NCI-H187 (cell line): ENCODE results near the gene CCT4.
"Not testable (repeated sequence)": the region's sequence is repeated elsewhere in the genome, so short reads cannot be mapped to it uniquely, and the experiment has no call there.

Experiments used
- DNase-seq, 2 experiments: peaks; one replicate each; lab custom pipeline; 2025; lab: John Stamatoyannopoulos, UW

Gene CCT4, protein sequence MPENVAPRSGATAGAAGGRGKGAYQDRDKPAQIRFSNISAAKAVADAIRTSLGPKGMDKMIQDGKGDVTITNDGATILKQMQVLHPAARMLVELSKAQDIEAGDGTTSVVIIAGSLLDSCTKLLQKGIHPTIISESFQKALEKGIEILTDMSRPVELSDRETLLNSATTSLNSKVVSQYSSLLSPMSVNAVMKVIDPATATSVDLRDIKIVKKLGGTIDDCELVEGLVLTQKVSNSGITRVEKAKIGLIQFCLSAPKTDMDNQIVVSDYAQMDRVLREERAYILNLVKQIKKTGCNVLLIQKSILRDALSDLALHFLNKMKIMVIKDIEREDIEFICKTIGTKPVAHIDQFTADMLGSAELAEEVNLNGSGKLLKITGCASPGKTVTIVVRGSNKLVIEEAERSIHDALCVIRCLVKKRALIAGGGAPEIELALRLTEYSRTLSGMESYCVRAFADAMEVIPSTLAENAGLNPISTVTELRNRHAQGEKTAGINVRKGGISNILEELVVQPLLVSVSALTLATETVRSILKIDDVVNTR

DNA sequence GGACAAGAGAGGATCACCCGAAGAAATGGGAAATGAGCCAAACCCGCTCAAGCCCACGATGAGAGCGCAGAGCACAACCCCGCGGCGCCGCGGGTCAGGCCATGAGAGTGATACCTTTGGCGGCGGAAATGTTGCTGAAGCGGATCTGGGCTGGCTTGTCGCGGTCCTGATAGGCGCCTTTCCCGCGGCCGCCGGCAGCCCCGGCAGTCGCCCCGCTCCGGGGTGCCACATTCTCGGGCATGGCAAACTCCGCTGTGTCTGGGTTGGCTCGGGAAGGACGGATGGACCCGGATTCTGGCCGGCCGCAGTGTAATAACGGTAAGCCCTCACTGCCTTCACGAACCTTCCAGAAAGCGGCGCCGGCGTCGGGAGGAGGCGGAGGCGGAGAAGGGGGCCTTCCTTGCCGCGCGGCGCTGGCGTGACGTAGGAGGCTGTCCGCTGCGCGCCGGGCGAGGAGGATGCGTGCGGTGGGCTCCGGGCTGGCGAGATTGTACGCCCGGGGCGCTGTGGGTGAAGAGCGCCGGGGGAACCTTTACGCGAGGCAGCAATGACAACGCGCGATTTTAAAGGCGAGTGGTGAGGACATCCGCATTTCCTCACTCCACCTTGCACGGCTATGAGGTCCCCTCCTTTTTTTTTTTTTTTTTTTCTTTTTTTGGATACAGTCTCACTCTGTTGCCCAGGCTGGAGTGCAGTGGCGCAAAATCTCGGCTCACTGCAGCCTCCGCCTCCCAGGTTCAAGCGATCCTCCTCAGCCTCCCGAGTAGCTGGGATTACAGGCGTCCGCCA is at the start of gene CCT4:
CCT4 (minus strand) TSS at position 390 of the 789 bp plus-strand sequence; CDS start at position 241, 149 bp downstream.
- peak; percentile 85 to 92 for DNase-seq

DNA sequence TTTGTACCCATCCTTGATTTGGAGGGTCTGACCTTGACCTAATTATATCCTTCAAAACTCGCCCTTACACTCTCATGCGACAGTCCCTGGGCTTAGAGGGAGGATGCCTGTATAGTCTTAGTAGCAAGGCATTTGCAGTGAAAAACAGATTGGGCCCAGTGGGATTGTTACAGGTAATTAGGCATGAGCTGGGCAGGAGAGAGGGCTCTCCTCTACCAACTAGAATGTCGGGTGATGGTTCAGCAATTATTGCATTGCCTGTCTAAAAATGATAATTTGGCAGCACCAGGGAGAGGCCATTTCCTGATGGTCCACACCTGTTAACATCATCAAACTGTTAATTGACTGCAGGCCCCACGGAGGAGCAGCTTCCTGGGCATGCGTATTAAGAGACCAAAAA is 49.4 kb upstream of the CCT4 start:
- DNase-seq: no peak

DNA sequence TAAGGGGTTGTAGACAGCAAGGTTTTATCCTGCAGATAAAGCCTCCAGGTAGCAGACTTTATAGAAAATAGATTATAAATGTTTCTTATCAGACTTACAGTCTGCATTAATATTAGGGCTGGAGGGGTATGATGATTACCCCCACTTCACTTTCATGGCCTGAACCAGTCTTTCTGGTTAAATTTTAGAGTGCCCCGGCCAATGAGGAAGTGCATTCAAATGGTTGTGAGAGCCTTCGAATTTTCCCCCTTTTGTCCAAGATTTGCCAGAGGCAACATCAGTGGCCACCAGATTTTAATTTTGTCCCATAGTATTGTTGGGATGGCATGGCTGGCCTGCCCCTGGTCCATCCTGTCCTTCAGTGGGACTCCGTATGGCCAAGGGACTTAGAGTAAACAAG is 48.6 kb upstream of the CCT4 start:
- DNase-seq: no peak

DNA sequence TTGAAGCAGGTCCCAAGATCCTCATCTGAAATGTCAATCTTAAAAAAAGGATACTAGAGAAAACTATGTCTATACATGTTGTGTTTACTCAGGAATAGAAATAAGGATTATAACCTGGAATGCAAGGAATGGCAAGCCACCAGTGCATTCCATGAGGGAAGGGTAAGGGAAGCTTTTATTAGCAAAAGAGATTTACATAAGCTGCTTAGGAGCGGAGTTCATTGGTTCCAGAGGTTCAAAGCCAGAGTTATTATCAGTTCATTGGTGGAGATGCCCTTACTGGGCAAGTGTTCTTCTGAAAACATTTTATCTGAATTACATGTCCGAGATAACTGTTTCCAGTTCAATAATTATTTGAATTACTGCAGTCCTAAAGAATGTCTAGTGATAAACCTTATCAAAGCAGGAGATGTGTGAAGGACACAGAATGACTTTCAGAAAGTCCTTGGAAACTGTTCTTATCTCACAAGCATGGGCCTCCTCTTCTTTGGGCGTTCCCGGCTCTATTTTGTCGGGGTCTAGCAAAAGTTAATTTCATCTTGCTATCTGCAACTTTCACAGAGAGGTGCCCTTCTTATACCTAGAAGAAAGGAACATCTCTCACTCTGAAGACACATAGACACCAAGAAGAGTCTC is 40.5 kb upstream of the CCT4 start:
- DNase-seq: no peak

DNA sequence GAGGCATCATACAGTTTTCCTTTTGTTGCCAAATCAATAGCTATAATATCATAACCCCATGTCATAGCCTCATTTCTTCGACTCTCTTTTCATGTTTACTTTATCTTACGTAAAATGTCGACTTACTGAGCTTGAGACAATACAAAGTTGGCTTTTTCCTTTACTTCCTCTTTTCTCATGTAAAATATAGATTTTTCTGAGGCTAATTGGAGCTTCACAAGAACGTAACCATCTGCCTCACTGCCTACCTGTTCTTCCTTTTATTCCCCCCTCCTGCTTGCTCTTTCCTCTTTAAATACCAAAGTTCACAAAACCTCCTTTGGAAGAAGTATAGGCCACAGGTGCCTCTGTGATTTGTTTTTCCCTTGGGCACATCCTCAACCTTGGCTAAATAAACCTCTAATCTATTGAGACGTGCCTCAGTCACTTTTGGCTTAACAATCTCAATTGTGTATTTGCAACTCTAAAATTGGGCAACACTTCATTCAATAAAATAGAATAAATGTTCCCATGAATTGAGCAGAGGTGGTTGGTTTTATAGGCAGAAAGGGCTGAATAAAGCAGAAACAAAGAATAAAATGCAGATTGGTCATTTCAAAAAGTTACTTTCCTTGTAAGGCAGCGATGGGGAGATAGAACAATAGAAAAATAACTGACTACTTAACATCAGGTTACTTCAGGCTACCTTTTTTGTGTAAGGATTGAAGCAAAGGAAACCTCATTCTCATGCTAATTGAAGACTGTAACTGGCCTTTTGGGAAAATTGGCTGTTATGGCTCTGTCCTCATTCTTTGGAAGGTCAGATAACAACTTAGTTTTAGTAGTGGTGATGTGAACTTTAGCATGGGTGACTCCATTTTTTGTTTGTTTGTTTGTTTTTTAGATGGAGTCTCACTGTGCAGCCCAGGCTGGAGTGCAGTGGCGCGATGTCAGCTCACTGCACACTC is 38.3 kb upstream of the CCT4 start:
- no peak for DNase-seq

DNA sequence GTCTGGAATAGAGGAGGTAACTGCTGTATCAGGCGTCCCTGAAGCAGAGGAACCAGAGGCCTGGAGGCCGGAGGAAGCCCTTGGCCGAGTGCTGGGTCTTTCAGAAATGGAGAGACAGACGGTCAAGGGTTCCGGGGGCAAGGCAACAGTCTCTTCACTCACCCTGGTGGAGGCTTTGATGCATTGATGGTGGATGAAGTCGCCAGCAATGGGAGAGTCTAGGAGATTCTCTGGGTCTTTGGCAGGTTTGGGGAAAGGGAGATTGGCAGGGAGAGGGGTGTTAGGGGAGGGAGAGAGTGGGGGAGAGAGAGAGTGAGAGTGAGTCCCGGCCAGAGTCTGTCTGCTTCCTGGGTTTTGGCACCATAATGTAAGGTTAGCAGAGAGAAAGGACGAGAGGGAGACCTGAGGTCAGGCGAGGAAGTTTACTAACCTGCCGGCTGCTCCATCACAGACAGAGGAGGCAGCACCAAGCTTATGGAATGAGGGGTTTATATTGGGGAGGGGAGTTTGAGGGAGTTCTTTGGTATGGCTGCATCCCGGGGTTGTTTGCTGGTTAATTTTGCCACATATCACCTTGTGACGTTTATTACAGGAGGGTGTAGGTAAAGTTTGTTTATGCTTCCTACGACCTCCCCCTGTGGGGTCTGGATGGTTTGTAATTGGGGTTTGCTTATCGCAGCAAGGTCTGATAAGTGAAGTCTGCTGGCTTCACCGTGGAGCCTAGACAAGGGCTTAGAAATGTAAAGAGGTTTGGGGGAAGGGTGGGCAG is 36.6 kb upstream of the CCT4 start:
- no peak for DNase-seq

DNA sequence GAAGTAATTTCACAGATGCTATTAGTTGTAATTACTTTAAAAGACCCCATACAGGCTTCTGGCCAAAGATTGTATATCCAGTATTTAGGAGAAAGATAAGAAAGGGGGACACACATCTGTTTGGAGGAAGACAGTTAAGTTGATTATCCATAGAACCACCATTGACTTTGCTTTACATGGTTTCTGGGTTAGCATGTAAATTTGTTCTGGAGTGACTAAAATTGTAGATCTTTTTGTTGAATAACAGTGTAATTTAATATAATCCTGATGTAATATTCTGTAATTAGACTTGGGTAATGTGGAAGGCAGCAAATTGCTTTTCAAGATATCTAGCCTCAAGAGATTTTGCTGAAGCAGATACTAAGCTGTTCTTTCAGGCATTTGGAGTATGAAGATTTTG is 34.3 kb upstream of the CCT4 start:
- DNase-seq: no peak

DNA sequence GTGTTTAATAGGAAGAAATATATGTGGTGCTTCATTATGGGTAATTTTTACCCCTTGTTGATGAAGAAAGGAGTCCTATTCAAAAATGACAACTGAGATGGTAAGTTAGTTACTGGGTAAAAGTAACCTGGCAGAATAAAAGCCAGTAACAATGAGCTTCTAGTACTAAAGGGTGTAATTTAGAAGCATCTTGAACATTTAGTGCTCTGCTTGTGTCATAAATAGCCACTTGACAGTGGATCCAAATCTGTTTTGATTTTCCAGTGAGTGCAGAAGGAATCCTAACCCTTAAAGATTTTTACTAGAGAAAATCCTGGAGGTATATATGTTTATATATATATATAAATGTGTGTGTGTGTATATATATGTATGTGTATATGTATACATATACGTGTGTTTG is 32.1 kb upstream of the CCT4 start:
- DNase-seq: no peak

DNA sequence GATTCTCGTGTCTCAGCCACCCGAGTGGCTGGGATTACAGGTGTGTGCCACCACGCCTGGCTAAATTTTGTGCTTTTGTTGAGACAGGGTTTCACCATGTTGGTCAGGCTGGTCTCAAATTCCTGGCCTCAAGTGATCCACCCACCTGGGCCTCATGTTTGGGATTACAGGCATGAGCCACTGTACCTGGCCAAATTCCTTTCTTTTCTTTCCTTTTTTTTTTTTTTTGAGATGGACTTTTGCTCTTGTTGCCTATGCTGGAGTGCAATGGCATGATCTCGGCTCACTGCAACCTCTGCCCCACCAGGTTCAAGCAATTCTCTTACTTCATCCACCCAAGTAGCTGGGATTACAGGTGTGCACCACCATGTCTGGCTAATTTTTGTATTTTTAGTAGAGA is 26.3 kb upstream of the CCT4 start:
- DNase-seq: not testable (repeated sequence)

DNA sequence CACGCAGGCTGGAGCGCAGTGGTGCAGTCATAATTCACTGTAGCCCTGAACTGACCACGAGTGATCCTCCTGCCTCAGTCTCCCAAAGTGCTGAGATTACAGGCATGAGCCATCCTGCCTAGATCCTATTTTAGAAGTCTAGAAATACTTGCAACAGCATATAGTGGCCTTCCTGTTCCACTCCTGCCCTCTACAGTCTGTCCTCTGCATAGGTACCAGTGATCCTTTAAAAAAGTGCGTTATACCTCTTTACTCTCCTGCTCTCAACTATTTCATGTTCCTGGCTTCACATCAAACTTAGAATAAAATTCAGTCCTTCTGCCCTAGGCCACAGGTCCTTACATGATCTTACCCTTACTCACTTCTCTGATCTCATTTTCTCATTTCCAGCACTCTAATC is 23.1 kb upstream of the CCT4 start:
- DNase-seq: no peak

DNA sequence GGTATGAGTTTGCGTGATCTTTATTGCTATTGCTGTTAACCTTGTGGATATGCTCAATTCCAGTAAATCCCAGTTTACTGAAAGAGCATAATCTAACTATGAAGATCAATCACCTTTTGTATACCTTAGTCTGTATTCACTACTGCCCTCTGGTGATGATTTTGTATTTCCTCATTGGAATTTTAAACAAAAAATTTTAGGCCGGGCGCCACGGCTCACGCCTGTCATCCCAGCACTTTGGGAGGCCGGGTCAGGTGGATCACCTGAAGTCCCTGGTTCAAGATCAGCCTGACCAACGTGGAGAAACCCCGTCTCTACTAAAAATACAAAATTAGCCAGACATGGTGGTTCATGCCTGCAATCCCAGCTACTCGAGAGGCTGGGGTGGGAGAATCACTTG is 22.1 kb upstream of the CCT4 start:
- no peak for DNase-seq

DNA sequence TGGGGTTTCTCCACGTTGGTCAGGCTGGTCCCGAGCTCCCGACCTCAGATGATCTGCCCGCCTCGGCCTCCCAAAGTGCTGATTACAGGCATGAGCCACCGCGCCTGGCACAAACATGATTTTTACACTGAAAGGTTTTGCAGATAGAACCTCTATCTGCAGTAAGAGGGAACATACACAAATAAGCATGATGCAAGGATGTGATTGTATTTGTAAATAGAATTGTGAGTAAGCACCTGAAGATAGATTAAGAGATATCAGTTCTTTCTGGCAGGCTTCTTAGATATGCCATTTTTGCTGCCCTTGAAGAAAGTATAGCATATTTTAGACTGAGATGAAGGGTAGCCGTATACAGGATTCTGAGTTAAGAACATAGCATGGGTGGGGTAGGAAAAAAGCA is 20.7 kb upstream of the CCT4 start:
- no peak for DNase-seq

DNA sequence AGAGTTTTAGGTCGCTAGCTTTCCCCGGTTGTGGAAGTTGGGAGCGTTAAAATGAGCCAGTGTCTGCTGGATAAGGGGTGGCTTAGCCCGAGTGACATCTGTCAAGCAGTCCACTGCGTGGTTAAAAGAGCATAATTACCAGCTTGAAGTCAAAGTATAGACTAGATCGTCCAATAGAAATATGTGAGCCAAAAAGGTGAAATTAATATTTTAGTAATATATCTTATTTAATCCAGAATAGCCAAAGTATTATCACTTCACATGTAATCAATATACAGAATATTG is 17.7 kb upstream of the CCT4 start:
- no peak for DNase-seq

DNA sequence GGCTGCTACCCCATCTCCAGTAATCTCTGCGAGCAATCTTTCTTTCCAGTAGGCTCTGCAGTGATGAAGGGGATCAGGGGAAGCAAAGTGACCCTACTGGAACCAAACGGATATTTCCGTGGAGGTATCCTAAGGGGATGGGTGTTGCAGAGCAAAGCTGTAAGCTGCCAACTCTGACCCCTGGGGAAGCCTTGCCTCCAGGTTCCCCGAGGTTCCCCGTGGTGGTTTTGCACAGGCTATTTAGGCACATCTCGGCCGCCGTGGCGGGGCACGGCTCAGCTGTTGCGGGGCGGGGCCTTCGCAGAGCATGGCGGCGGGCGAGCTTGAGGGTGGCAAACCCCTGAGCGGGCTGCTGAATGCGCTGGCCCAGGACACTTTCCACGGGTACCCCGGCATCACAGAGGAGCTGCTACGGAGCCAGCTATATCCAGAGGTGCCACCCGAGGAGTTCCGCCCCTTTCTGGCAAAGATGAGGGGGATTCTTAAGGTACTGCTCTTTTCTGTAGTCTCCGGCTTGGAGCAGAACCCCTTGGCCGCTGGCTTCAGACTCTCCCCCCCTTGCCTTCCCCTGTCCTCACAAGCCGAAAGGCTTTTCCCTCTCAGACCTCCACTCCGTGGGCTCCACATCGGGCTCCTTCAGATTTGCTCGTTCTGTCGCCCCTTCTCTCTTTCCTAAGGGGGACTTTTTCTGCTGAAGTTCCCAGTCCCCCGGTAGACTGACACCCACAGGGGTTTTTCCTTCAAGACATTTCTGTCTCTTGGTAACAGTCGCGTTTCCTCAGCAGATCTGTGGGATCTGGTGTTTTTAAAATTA is 17.1 kb upstream of the CCT4 start, which contains the start of gene COMMD1:
COMMD1 (plus strand) TSS at position 303 of the 814 bp plus-strand sequence; CDS start at position 308, 5 bp downstream.
- peak; percentile 72 to 75 for DNase-seq

DNA sequence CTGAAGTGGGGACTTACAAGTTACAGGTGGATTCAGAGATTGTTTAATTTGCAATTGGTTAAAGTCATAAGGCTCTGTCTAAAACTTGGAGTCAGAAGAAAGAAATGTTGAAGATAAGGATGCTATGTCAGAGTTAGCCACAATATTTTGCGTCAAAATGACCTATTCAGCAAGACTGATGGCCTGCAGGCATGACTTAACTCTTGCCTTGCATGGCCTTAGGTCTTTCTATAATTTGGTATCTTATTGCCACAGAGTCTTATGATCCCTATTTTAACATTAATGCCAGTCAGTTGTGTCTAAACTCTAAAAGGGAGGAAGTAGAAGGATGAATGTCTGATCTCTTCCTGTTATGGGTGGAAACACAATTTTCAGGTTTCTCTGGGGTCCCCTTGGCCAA is 11.8 kb upstream of the CCT4 start:
- DNase-seq: no peak

DNA sequence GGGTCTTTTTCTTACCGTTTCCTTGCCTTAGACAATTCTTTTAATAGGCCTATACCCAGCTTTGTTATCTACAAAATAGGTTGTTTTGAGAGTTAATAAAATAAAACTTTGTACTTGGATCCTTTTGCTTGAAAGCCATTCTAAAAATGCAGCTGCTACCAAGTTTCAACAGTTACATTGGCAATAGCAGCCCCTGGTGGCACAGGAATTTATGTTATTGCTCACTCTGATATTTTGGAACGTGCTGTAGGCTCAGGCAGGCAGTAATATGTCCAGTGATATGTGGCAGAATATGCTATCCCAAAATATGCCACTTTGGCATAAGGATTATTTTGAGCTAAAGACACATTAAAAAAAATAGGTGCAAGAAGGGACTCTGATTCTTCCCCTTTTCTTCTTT is 10.4 kb upstream of the CCT4 start:
- no peak for DNase-seq

DNA sequence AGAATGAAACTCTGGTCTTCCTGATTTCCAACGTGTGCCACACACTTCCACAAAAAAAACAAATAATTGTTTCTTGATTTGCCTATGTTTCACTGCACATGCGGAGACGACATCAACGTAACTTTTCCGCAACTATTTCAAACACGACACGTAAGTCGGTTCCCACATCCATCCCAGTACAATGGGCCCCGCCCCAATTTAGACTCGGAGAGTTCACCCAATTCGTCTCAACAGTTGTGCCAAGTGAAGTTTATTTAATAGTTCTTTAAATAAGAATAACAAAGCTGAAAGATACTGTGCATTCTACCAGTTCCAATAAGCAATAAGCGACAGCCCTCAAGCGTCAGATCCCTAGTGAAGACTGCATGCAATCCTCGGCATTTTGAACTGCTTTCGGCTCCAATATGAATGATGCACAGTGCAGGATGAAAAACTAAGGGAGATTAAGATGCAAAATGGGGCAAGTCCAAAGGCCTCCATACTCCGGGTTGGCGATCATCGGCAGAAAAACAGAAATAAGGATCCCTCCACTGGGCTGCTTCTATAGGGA is 664 bp downstream of the CCT4 start:
- no peak for DNase-seq

DNA sequence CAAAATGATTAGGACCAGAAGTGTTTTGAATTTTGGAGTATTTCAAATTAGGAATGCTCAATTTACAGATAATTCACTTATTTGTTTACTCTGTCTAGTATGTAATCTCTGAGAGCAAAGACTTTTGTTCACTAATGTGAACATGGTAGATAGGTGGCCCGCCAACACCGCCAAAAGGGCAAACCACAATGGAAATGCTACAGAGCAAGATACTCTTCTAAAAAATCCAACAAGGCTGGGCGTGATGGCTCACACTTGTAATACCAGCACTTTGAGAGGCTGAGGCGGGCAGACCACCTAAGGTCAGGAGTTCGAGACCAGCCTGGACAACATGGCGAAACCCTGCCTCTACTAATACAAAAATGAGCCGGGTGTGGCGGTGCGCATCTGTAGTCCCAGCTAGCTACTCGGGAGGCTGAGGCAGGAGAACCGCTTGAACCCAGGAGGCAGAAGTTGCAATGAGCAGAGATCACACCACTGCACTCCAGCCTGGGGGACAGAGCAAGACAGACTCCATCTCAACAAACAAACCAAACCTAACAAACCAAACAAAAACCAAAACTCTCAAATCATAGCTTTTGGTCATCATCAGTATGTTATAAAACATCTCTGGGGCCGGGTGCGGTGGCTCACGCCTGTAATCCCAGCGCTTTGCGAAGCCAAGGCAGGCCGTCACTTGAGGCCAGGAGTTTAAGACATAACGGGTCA is 2.4 kb downstream of the CCT4 start:
- DNase-seq: no peak

DNA sequence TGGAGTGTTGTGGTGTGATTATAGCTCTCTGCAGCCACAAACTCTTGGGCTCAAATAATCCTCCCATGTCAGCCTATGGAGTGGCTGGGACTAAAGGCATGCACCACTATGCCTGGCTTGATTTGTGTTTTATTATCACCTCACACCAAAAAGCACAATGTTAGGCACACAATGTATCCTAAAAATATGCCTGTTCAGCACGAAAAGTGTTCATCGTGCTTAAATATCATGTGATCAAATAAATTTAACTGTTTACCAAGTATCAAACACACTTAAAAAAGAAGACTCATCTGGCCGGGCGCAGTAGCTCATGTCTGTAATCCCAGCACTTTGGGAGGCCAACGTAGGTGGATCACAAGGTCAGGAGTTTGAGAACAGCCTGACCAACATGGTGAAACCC is 5.6 kb downstream of the CCT4 start:
- DNase-seq: no peak
